GM12875 (cell line): ENCODE measurements around the gene MAP3K14.

Experiments used
- H3K4me3 ChIP-seq: one replicate; pipeline ENCODE4 v1.5.1; 2011; ENCODE audit warnings: low read depth, low read length, control low read depth
- TF ChIP-seq, protein P1 (sequence below): IDR thresholded peaks from 2 replicates; pipeline ENCODE4 v1.5.1; 2011; ENCODE audit warnings: low read depth, mild to moderate bottlenecking, control low read depth, inconsistent platforms, low read length, moderate library complexity, borderline replicate concordance; ENCODE audit not compliant: insufficient read depth

The MAP3K14 gene

DNA sequence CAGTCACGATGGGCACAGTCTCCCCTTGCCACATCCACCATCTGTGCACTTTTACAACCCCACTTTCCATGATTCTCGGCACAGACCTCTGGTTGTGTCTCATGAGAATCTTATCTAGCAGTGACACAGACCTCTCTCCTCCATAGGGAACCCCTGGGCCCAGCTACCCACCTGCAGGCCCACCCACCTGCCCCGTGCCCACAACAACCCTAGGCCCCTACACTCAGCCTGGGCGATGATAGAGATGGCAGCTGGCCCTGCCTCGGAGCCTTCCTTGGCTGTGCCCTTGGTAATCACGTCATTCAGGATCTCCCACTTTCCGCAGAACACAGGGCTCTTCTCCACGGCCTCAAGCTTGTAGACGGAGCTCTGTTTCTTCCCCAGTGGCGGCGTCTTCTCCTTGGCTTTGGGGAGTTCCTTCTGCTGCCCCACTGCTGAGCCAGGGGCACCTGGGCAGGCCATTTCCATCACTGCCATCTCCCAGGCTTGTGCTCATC is 26.5 kb downstream of the MAP3K14 start:
- H3K4me3 ChIP-seq = no peak overlapping the region
- TF ChIP-seq, protein P1, sequence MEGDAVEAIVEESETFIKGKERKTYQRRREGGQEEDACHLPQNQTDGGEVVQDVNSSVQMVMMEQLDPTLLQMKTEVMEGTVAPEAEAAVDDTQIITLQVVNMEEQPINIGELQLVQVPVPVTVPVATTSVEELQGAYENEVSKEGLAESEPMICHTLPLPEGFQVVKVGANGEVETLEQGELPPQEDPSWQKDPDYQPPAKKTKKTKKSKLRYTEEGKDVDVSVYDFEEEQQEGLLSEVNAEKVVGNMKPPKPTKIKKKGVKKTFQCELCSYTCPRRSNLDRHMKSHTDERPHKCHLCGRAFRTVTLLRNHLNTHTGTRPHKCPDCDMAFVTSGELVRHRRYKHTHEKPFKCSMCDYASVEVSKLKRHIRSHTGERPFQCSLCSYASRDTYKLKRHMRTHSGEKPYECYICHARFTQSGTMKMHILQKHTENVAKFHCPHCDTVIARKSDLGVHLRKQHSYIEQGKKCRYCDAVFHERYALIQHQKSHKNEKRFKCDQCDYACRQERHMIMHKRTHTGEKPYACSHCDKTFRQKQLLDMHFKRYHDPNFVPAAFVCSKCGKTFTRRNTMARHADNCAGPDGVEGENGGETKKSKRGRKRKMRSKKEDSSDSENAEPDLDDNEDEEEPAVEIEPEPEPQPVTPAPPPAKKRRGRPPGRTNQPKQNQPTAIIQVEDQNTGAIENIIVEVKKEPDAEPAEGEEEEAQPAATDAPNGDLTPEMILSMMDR = no peak

GRCh38 chr17:45289301-45290268 is 27.2 kb downstream of the MAP3K14 start:
- H3K4me3 ChIP-seq = no peak overlapping the region
- TF ChIP-seq, protein P1 = no peak

DNA sequence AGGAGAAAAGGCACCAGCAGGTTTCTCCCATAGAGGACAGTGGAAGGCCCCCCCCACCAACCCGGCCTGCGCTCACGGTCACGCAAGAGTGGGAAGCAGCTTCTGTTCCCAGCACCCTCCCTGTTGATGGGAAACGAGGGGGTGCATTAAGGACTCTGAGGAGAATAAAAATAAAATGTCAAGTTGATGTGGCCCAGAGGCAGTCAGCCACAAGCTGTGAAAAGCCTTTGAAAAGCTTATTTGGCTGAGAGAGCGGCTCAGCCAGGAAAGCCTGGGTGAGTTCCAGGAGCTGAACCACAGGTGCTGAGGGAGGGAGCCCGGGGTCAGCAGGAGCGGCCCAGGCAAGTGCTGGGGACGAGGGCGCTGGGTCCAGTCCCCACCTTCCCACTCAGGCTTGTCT is 28.0 kb downstream of the MAP3K14 start:
- H3K4me3 ChIP-seq = no peak overlapping the region
- TF ChIP-seq, protein P1 = no peak

GRCh38 chr17:45287526-45288500 is 29.0 kb downstream of the MAP3K14 start:
- no peak overlapping the region for H3K4me3 ChIP-seq
- TF ChIP-seq, protein P1 = no peak

GRCh38 chr17:45286286-45286685 is 30.5 kb downstream of the MAP3K14 start:
- TF ChIP-seq, protein P1 = no peak
- no peak overlapping the region for H3K4me3 ChIP-seq

GRCh38 chr17:45284176-45285140 is 32.4 kb downstream of the MAP3K14 start:
- TF ChIP-seq, protein P1 = peak; percentile 44; the same call in 1 of the 2 replicates
- no peak overlapping the region for H3K4me3 ChIP-seq
